Measurements from ENCODE around the gene ERBB4.
"Not testable (repeated sequence)": the region's sequence is repeated elsewhere in the genome, so short reads cannot be mapped to it uniquely, and the experiment has no call there.

The ERBB4 gene

GRCh38 chr2:211671977-211672376 lies 866.6 kb downstream of the ERBB4 start:
- no peak for FAIRE-seq

- no peak for FAIRE-seq
Measured at GRCh38 chr2:211665299-211665698, 873.3 kb downstream of the ERBB4 start.

GRCh38 chr2:211664321-211664720 lies 874.3 kb downstream of the ERBB4 start:
- no peak for FAIRE-seq

GRCh38 chr2:211654211-211654780 lies 884.3 kb downstream of the ERBB4 start:
- FAIRE-seq = no peak

- FAIRE-seq = no peak
Measured at GRCh38 chr2:211652327-211652726, 886.3 kb downstream of the ERBB4 start.

- no peak for FAIRE-seq
Measured at GRCh38 chr2:211649331-211649730, 889.3 kb downstream of the ERBB4 start.

- FAIRE-seq = no peak
Measured at GRCh38 chr2:211631503-211631902, 907.1 kb downstream of the ERBB4 start.

GRCh38 chr2:211623096-211623495 lies 915.5 kb downstream of the ERBB4 start:
- FAIRE-seq = no peak

- FAIRE-seq = no peak
Measured at GRCh38 chr2:211620986-211621385, 917.6 kb downstream of the ERBB4 start.

GRCh38 chr2:211617803-211618202 lies 920.8 kb downstream of the ERBB4 start:
- FAIRE-seq = no peak

- FAIRE-seq = no peak
Measured at GRCh38 chr2:211611621-211612020, 927.0 kb downstream of the ERBB4 start.

- no peak for FAIRE-seq
Measured at GRCh38 chr2:211611061-211611518, 927.5 kb downstream of the ERBB4 start.

- no peak for FAIRE-seq
Measured at GRCh38 chr2:211609127-211609526, 929.5 kb downstream of the ERBB4 start.

GRCh38 chr2:211599146-211599545 lies 939.5 kb downstream of the ERBB4 start:
- FAIRE-seq = no peak

GRCh38 chr2:211598238-211598637 lies 940.4 kb downstream of the ERBB4 start:
- no peak for FAIRE-seq

- FAIRE-seq = not testable (repeated sequence)
Measured at GRCh38 chr2:211592006-211592405, 946.6 kb downstream of the ERBB4 start.

GRCh38 chr2:211591426-211591825 lies 947.2 kb downstream of the ERBB4 start:
- FAIRE-seq = no peak

GRCh38 chr2:211568439-211568838 lies 970.2 kb downstream of the ERBB4 start:
- no peak for FAIRE-seq

- FAIRE-seq = no peak
Measured at GRCh38 chr2:211564441-211564840, 974.2 kb downstream of the ERBB4 start.

GRCh38 chr2:211545582-211545981 lies 993.0 kb downstream of the ERBB4 start:
- FAIRE-seq = no peak

GRCh38 chr2:211534632-211535031 lies 1004.0 kb downstream of the ERBB4 start:
- no peak for FAIRE-seq

GRCh38 chr2:211524248-211524647 lies 1014.4 kb downstream of the ERBB4 start:
- not testable (repeated sequence) for FAIRE-seq

GRCh38 chr2:211516537-211516936 lies 1022.1 kb downstream of the ERBB4 start:
- no peak for FAIRE-seq

GRCh38 chr2:211514049-211514448 lies 1024.6 kb downstream of the ERBB4 start:
- FAIRE-seq = no peak

- FAIRE-seq = no peak
Measured at GRCh38 chr2:211513446-211513845, 1025.2 kb downstream of the ERBB4 start.

Measured in TTC549 (cell line).